CD4-positive, CD25-positive, alpha-beta regulatory T cell (primary cell): ENCODE results near the gene MACROD2. TPM values are rescaled to one million over a fixed set of nuclear protein-coding genes. Genes with fewer than 3 reads are reported as not detected.
"Not testable (repeated sequence)": the region's sequence is repeated elsewhere in the genome, so short reads cannot be mapped to it uniquely, and the experiment has no call there.

Experiments used
- ATAC-seq, 2 donors: fragments of 150-1000 bp; cut with Tn5 transposase; one replicate each; pipeline ENCODE4 v1.10.0; 2021; ENCODE audit warnings: low read depth in 2 of 2, moderate number of reproducible peaks in 2 of 2, moderate library complexity in 1 of 2
- DNase-seq, 3 donors: peaks; one replicate each; pipeline versions ENCODE4 v3.0.0 to v3.0.0-alpha.2; 2012 to 2022; ENCODE audit warnings: mixed read lengths in 1 of 3
- H3K27ac ChIP-seq: one replicate; pipeline ENCODE4 v1.7.0; 2013; ENCODE audit warnings: mild to moderate bottlenecking, low read length; ENCODE audit not compliant: insufficient read depth, poor library complexity, severe bottlenecking
- H3K27me3 ChIP-seq: one replicate; pipeline ENCODE4 v1.7.0; 2013; ENCODE audit warnings: low read length; ENCODE audit not compliant: control insufficient read depth, insufficient read depth
- H3K36me3 ChIP-seq: one replicate; pipeline ENCODE4 v1.7.0; 2013; ENCODE audit warnings: mild to moderate bottlenecking, low read length, moderate library complexity; ENCODE audit not compliant: control insufficient read depth, insufficient read depth
- H3K4me1 ChIP-seq: 2 replicates; pipeline ENCODE4 v1.7.0; 2013; ENCODE audit warnings: mild to moderate bottlenecking, low read length; ENCODE audit not compliant: insufficient read depth, control insufficient read depth, poor library complexity, severe bottlenecking
- H3K4me3 ChIP-seq: one replicate; pipeline ENCODE4 v1.7.0; 2013; ENCODE audit warnings: low read depth, mild to moderate bottlenecking, low read length, moderate library complexity
- H3K9me3 ChIP-seq, 2 experiments: 1 replicate in 1 of 2; 2 replicates in 1 of 2; pipeline ENCODE4 v1.7.0; 2013; ENCODE audit warnings: low read length in 2 of 2, mild to moderate bottlenecking in 1 of 2, moderate library complexity in 1 of 2; ENCODE audit not compliant: control insufficient read depth in 2 of 2
- H3K27ac Mint-ChIP-seq, 3 donors: one replicate each; pipeline ENCODE4 v1.8.0; 2020 to 2022; ENCODE audit warnings: mild to moderate bottlenecking in 3 of 3, mixed read lengths in 3 of 3, moderate library complexity in 2 of 3
- H3K27me3 Mint-ChIP-seq: one replicate; pipeline ENCODE4 v1.8.0; 2022; ENCODE audit warnings: mild to moderate bottlenecking, mixed read lengths
- H3K36me3 Mint-ChIP-seq: one replicate; pipeline ENCODE4 v1.8.0; 2020; ENCODE audit warnings: mixed read lengths
- H3K4me1 Mint-ChIP-seq, 4 donors: one replicate each; pipeline ENCODE4 v1.8.0; 2020 to 2022; ENCODE audit warnings: mixed read lengths in 4 of 4, mild to moderate bottlenecking in 1 of 4
- H3K4me3 Mint-ChIP-seq, 4 donors: one replicate each; pipeline ENCODE4 v1.8.0; 2020 to 2022; ENCODE audit warnings: mild to moderate bottlenecking in 4 of 4, mixed read lengths in 4 of 4, moderate library complexity in 3 of 4
- H3K9me3 Mint-ChIP-seq, 7 donors: one replicate each; pipeline ENCODE4 v1.8.0; 2020 to 2022; ENCODE audit warnings: mixed read lengths in 7 of 7, mild to moderate bottlenecking in 3 of 7, moderate library complexity in 2 of 7
- polyA plus RNA-seq, 4 donors: library from polyadenylated mRNA; unstranded; fragments of 300-500 nt; fragmentation: Illumina TruSeq; gene quantifications; one replicate each; pipeline ENCODE4 v1.2.3, GENCODE V29; 2021
- total RNA-seq: library from RNA; stranded (reverse); gene quantifications from one replicate; pipeline ENCODE4 v1.2.3, GENCODE V29; 2022

The MACROD2 gene
- total and polyA plus RNA-seq, 5 donors from 2014 or later, result 1.4 TPM; not detected in 4

- H3K27me3 Mint-ChIP-seq, result no peaks in the 10 kb centered on the region
- DNase-seq, result no peak
- ATAC-seq, result no peak
- no peak overlapping the region for H3K27ac Mint-ChIP-seq
- no peaks in the 10 kb centered on the region for H3K27me3 ChIP-seq
- no peak overlapping the region for H3K27ac ChIP-seq
- peaks cover 0 to 14% (median 9%) of the 10 kb centered on the region in 7 donors for H3K9me3 Mint-ChIP-seq
- no peaks in the 10 kb centered on the region for H3K36me3 Mint-ChIP-seq
- H3K4me1 Mint-ChIP-seq, result no peaks in the 10 kb centered on the region
- no peaks in the 10 kb centered on the region for H3K36me3 ChIP-seq
- H3K9me3 ChIP-seq, result no peaks in the 10 kb centered on the region
- no peaks in the 10 kb centered on the region for H3K4me1 ChIP-seq
- H3K4me3 ChIP-seq, result no peak overlapping the region
- no peak overlapping the region for H3K4me3 Mint-ChIP-seq
These were observed 1810.8 kb downstream of the MACROD2 start for GRCh38 chr20:15806105-15806504.

DNA sequence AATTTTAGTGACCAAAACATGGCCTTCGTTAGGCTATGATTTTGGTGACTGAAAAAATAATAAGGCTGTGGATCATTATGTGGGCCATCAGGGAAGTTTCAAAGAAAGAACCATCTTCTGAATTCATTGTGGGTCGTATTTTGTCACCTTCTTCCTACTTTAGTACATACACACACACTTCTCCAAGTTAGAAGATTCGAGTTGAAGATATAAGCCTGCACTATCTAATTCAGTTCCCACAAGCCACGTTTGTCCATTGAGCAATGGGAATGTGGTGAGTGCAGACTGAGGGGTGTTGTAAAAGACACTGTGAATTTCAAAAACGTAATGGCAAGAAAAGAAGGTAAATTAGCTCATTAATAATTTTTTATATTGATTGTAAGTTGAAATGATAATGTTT is 1812.0 kb downstream of the MACROD2 start:
- DNase-seq, result no peak

GRCh38 chr20:15807771-15808170 is 1812.5 kb downstream of the MACROD2 start:
- peaks cover 0 to 14% (median 8%) of the 10 kb centered on the region in 7 donors for H3K9me3 Mint-ChIP-seq
- H3K4me1 Mint-ChIP-seq, H3K27ac ChIP-seq, H3K36me3 ChIP-seq, H3K9me3 ChIP-seq, ATAC-seq, H3K4me3 ChIP-seq, H3K27me3 ChIP-seq, H3K4me1 ChIP-seq, H3K36me3 Mint-ChIP-seq, H3K27ac Mint-ChIP-seq, H3K4me3 Mint-ChIP-seq, H3K27me3 Mint-ChIP-seq, DNase-seq: not testable (repeated sequence)

More for the DNA sequence above, 1812.0 kb downstream of the MACROD2 start:
- Mint-ChIP-seq H3K9me3 (peaks cover 0 to 17% (median 9%) of the 10 kb centered on the region in 7 donors), H3K27me3 (no peaks in the 10 kb centered on the region), H3K4me1 (no peaks in the 10 kb centered on the region), H3K27ac (no peak overlapping the region), H3K36me3 (no peaks in the 10 kb centered on the region), H3K4me3 (no peak overlapping the region)
- H3K9me3 ChIP-seq, result no peaks in the 10 kb centered on the region
- no peaks in the 10 kb centered on the region for H3K36me3 ChIP-seq
- ATAC-seq, result no peak
- H3K4me1 ChIP-seq, result no peaks in the 10 kb centered on the region
- no peak overlapping the region for H3K27ac ChIP-seq
- H3K4me3 ChIP-seq, result no peak overlapping the region
- no peaks in the 10 kb centered on the region for H3K27me3 ChIP-seq

GRCh38 chr20:15811951-15812350 is 1816.6 kb downstream of the MACROD2 start:
- Histone ChIP-seq H3K27ac (no peak overlapping the region), H3K36me3 (no peaks in the 10 kb centered on the region), H3K9me3 (no peaks in the 10 kb centered on the region), H3K27me3 (no peaks in the 10 kb centered on the region), H3K4me1 (no peaks in the 10 kb centered on the region), H3K4me3 (no peak overlapping the region)
- DNase-seq (no peak), ATAC-seq (no peak)
- no peak overlapping the region for H3K27ac Mint-ChIP-seq
- no peak overlapping the region for H3K4me3 Mint-ChIP-seq
- H3K9me3 Mint-ChIP-seq, result peaks cover 4 to 15% (median 9%) of the 10 kb centered on the region in 7 donors
- H3K27me3 Mint-ChIP-seq, result no peaks in the 10 kb centered on the region
- no peaks in the 10 kb centered on the region for H3K36me3 Mint-ChIP-seq
- no peaks in the 10 kb centered on the region for H3K4me1 Mint-ChIP-seq

GRCh38 chr20:15812696-15813095 is 1817.4 kb downstream of the MACROD2 start:
- no peak overlapping the region for H3K27ac ChIP-seq
- no peak overlapping the region for H3K27ac Mint-ChIP-seq
- ATAC-seq (no peak), DNase-seq (no peak)
- H3K9me3 Mint-ChIP-seq, result peaks cover 4 to 15% (median 11%) of the 10 kb centered on the region in 7 donors
- no peaks in the 10 kb centered on the region for H3K4me1 ChIP-seq
- H3K4me1 Mint-ChIP-seq, result no peaks in the 10 kb centered on the region
- no peak overlapping the region for H3K4me3 ChIP-seq
- no peaks in the 10 kb centered on the region for H3K27me3 Mint-ChIP-seq
- no peak overlapping the region for H3K4me3 Mint-ChIP-seq
- no peaks in the 10 kb centered on the region for H3K36me3 ChIP-seq
- H3K36me3 Mint-ChIP-seq, result no peaks in the 10 kb centered on the region
- no peaks in the 10 kb centered on the region for H3K9me3 ChIP-seq
- H3K27me3 ChIP-seq, result no peaks in the 10 kb centered on the region

GRCh38 chr20:15814360-15814759 is 1819.0 kb downstream of the MACROD2 start:
- Histone ChIP-seq H3K27ac (no peak overlapping the region), H3K36me3 (no peaks in the 10 kb centered on the region), H3K27me3 (no peaks in the 10 kb centered on the region), H3K4me1 (no peaks in the 10 kb centered on the region), H3K4me3 (no peak overlapping the region), H3K9me3 (no peaks in the 10 kb centered on the region)
- peaks cover 0 to 13% (median 7%) of the 10 kb centered on the region in 7 donors for H3K9me3 Mint-ChIP-seq
- H3K27me3 Mint-ChIP-seq, result no peaks in the 10 kb centered on the region
- no peak overlapping the region for H3K27ac Mint-ChIP-seq
- H3K36me3 Mint-ChIP-seq, result no peaks in the 10 kb centered on the region
- H3K4me1 Mint-ChIP-seq, result no peaks in the 10 kb centered on the region
- no peak overlapping the region for H3K4me3 Mint-ChIP-seq
- ATAC-seq, result no peak
- DNase-seq, result no peak

- peaks cover 0 to 13% (median 7%) of the 10 kb centered on the region in 7 donors for H3K9me3 Mint-ChIP-seq
- no peak overlapping the region for H3K4me3 ChIP-seq
- no peaks in the 10 kb centered on the region for H3K27me3 ChIP-seq
- no peak overlapping the region for H3K4me3 Mint-ChIP-seq
- no peaks in the 10 kb centered on the region for H3K36me3 Mint-ChIP-seq
- no peaks in the 10 kb centered on the region for H3K4me1 Mint-ChIP-seq
- H3K27ac Mint-ChIP-seq, result no peak overlapping the region
- no peak overlapping the region for H3K27ac ChIP-seq
- H3K9me3 ChIP-seq, result no peaks in the 10 kb centered on the region
- no peaks in the 10 kb centered on the region for H3K27me3 Mint-ChIP-seq
- ATAC-seq (no peak), DNase-seq (no peak)
- H3K4me1 ChIP-seq, result no peaks in the 10 kb centered on the region
- H3K36me3 ChIP-seq, result no peaks in the 10 kb centered on the region
These were observed 1819.6 kb downstream of the MACROD2 start for GRCh38 chr20:15814911-15815310.

- H3K36me3 ChIP-seq, result no peaks in the 10 kb centered on the region
These were observed 1822.0 kb downstream of the MACROD2 start for GRCh38 chr20:15817351-15817750.

More at GRCh38 chr20:15817351-15817750, 1822.0 kb downstream of the MACROD2 start:
- Mint-ChIP-seq H3K4me3 (no peak overlapping the region), H3K9me3 (peaks cover 0 to 10% (median 7%) of the 10 kb centered on the region in 7 donors), H3K27ac (peak overlapping the region in 1 of 3 donors; percentile 2), H3K4me1 (no peaks in the 10 kb centered on the region), H3K36me3 (no peaks in the 10 kb centered on the region), H3K27me3 (no peaks in the 10 kb centered on the region)
- no peak for ATAC-seq
- no peak overlapping the region for H3K4me3 ChIP-seq
- no peaks in the 10 kb centered on the region for H3K4me1 ChIP-seq
- H3K27ac ChIP-seq, result no peak overlapping the region
- H3K9me3 ChIP-seq, result no peaks in the 10 kb centered on the region
- no peaks in the 10 kb centered on the region for H3K27me3 ChIP-seq
- DNase-seq, result no peak
